Measurements from ENCODE around the gene TAF11L9. TPM values are rescaled to one million over a fixed set of nuclear protein-coding genes. Genes with fewer than 3 reads are reported as not detected.
"Not testable (repeated sequence)": the region's sequence is repeated elsewhere in the genome, so short reads cannot be mapped to it uniquely, and the experiment has no call there.

Gene TAF11L9
- total RNA-seq, 4 donors from 2014 or later, result not detected

DNA sequence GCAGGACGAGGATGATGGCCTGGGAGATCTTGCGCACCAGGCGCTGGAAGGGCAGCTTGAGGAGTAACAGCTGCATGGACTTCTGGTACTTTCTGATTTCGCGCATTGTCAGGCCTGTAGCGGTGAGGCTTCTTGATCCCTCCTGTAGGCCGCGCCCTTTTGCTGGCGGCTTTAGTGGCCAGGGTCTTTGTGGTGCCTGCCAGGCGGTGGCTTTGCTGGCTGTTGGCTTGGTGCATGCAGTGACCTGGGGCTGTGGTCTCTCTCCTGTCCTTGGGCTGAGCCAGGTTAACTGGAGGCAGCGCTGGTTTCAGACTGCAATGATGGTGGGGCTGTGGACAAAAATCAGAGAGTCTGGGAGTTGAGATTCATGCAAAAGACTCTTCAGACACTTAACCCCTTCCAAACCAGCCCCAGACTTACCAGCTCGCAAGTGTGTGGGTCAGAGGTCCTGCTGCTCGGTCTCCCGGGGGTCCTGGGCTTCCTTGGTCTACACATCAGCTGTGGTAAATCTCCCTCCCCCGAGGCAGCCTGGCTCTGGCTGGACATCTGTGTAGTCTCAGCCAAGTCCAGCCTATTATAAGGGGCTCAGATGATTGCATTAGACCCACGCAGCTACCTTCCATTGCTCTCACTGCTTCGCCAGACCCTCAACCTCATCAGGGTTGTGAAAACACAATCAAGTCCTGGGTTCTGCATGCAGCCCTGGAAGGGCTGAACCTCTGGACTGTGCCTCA, 20.8 kb upstream of the TAF11L9 start:
- ATAC-seq, result no peak
- Histone ChIP-seq H3K27me3 (no peaks in the 10 kb centered on the region), H3K36me3 (no peaks in the 10 kb centered on the region), H3K9me3 (no peaks in the 10 kb centered on the region), H3K27ac (no peak overlapping the region), H3K4me1 (no peaks in the 10 kb centered on the region), H3K4me3 (no peak overlapping the region)
- WGBS, 2 donors (ENCODE audit: low coverage in 1 of 2), result 60 to 93% methylated on average over 1 to 4 of the region's 17 CpGs
- TF ChIP-seq POLR2A (IDR thresholded peaks at IDR 0.05) (no peak), POLR2AphosphoS5 (IDR thresholded peaks at IDR 0.05) (no peak), EP300 (IDR thresholded peaks at IDR 0.05) (no peak)
- TF ChIP-seq, protein P1, sequence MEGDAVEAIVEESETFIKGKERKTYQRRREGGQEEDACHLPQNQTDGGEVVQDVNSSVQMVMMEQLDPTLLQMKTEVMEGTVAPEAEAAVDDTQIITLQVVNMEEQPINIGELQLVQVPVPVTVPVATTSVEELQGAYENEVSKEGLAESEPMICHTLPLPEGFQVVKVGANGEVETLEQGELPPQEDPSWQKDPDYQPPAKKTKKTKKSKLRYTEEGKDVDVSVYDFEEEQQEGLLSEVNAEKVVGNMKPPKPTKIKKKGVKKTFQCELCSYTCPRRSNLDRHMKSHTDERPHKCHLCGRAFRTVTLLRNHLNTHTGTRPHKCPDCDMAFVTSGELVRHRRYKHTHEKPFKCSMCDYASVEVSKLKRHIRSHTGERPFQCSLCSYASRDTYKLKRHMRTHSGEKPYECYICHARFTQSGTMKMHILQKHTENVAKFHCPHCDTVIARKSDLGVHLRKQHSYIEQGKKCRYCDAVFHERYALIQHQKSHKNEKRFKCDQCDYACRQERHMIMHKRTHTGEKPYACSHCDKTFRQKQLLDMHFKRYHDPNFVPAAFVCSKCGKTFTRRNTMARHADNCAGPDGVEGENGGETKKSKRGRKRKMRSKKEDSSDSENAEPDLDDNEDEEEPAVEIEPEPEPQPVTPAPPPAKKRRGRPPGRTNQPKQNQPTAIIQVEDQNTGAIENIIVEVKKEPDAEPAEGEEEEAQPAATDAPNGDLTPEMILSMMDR (IDR thresholded peaks at IDR 0.05), result no peak

DNA sequence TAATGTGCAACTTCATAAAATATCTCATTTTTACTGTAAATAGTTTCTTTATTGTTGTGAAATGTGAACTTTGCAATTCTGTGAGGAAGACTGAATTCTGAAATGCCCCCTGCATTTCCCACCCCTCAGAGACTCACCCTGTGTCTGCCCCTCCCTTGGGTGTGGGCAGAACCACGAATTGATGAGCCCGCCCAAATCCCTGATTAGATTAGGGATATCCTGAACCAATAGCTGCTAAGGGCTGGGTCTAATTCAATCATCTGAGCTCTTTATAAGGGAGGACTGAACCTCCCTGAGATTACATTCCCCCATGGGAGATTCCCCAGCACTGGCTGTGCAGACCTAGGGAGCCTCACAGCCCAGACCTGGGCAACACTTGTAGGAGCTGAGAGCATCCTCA, 15.9 kb upstream of the TAF11L9 start, which contains the start of gene TAF11L12:
TSS of gene TAF11L12 (plus strand) at position 301 of the 400 bp plus-strand sequence.
- no CpG with 5 or more reads among the region's 2 CpGs for WGBS, 2 donors (ENCODE audit: low coverage in 1 of 2)
- ATAC-seq, result not testable (repeated sequence)

DNA sequence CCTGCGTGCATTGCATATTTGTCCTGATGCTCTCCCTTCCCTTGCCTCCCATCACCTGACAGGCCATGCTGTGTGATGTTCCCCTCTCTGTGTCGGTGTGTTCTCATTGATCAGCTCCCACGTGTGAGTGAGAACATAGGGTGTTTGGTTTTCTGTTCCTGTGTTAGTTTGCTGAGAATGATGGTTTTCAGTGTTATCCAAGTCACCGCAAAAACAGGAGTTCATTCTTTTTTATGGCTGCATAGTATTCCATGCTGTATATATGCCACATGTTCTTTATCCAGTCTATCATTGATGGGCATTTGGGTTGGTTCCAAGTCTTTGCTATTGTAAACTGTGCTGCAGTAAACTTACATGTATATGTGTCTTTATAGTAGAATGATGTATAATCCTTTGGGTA, 13.3 kb upstream of the TAF11L9 start:
- ATAC-seq, H3K4me3 ChIP-seq: not testable (repeated sequence)
- 80 to 94% methylated on average over 1 to 4 of the region's 4 CpGs for WGBS, 2 donors (ENCODE audit: low coverage in 1 of 2)

More for the DNA sequence above, 15.9 kb upstream of the TAF11L9 start, which contains the start of gene TAF11L12:
- H3K9me3 ChIP-seq, H3K36me3 ChIP-seq, H3K27ac ChIP-seq, H3K27me3 ChIP-seq, H3K4me1 ChIP-seq, H3K4me3 ChIP-seq: not testable (repeated sequence)

DNA sequence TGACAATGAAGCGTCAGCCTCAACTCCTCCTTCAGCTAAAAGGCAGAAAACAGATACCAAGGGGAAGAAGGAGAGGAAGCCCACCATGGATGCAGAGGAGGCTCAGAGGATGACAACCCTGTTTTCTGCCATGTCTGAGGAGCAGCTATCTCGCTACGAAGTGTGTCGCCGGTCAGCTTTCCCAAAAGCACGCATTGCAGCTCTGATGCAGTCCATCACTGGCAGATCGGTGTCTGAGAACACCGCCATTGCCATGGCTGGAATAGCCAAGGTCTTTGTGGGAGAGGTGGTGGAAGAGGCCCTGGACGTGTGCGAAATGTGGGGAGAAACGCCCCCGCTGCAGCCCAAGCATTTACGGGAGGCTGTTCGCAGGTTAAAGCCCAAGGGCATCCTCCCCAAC, 10.8 kb upstream of the TAF11L9 start:
- TF ChIP-seq, protein P1 (IDR thresholded peaks at IDR 0.05), result no peak
- no peak for TF ChIP-seq POLR2A (IDR thresholded peaks at IDR 0.05)
- no peak for TF ChIP-seq POLR2AphosphoS5 (IDR thresholded peaks at IDR 0.05)
- TF ChIP-seq EP300 (IDR thresholded peaks at IDR 0.05), result no peak
- no peak for ATAC-seq

More for the DNA sequence above, 13.3 kb upstream of the TAF11L9 start:
- not testable (repeated sequence) for H3K36me3 ChIP-seq, H3K4me1 ChIP-seq, H3K27me3 ChIP-seq, H3K9me3 ChIP-seq, H3K27ac ChIP-seq

DNA sequence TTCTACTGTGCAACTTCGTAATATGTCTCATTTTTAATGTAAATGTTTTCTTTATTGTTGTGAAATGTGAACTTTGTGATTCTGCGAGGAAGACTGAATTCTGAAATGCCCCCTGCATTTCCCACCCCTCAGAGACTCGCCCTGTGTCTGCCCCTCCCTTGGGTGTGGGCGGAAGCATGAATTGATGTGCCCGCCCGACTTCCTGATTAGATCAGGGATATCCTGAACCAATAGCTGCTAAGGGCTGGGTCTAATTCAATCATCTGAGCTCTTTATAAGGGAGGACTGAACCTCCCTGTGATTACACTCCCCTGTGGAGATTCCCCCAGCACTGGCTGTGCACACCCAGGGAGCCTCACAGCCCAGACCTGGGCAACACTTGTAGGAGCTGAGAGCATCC, 9.7 kb upstream of the TAF11L9 start, which contains the start of gene TAF11L11:
TSS of gene TAF11L11 (plus strand) at position 304 of the 400 bp plus-strand sequence.
- H3K9me3 ChIP-seq, H3K4me3 ChIP-seq, H3K27me3 ChIP-seq, ATAC-seq, H3K4me1 ChIP-seq, H3K36me3 ChIP-seq, H3K27ac ChIP-seq: not testable (repeated sequence)
- WGBS, 2 donors (ENCODE audit: low coverage in 1 of 2), result 44 to 76% methylated on average over 1 to 6 of the region's 6 CpGs

More for the DNA sequence above, 10.8 kb upstream of the TAF11L9 start:
- Histone ChIP-seq H3K9me3 (no peaks in the 10 kb centered on the region), H3K4me1 (no peaks in the 10 kb centered on the region), H3K27me3 (no peaks in the 10 kb centered on the region), H3K4me3 (no peak overlapping the region), H3K36me3 (no peaks in the 10 kb centered on the region), H3K27ac (no peak overlapping the region)
- 93 to 100% methylated on average over 3 to 11 of the region's 14 CpGs for WGBS, 2 donors (ENCODE audit: low coverage in 1 of 2)

DNA sequence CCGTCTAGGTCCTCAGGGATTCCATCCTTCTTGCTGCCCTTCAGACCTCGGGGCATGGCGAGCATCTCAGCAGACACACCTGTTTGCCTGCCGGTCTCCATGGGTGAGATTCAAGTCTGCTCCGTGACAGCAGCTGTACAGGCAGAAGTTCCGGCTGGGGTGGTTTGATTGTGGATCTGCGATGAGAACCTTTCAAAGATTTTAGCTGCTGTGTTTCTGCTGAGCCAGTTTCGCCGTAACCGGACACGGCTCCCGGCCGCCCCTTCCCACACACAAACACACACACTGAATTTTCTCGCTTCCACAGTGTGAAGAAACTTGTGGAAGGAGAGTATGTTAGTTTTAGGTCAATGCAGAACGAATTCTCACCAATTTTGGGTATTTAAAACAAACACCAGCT, 3.5 kb upstream of the TAF11L9 start, which contains the start of gene TAF11L10:
TSS of gene TAF11L10 (minus strand) at position 101 of the 400 bp plus-strand sequence.
- H3K27ac ChIP-seq, ATAC-seq: not testable (repeated sequence)

DNA sequence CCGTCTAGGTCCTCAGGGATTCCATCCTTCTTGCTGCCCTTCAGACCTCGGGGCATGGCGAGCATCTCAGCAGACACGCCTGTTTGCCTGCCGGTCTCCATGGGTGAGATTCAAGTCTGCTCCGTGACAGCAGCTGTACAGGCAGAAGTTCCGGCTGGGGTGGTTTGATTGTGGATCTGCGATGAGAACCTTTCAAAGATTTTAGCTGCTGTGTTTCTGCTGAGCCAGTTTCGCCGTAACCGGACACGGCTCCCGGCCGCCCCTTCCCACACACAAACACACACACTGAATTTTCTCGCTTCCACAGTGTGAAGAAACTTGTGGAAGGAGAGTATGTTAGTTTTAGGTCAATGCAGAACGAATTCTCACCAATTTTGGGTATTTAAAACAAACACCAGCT, 3.3 kb downstream of the TAF11L9 start, which contains the start of gene TAF11L8:
TSS of gene TAF11L8 (minus strand) at position 101 of the 400 bp plus-strand sequence.
- H3K27ac ChIP-seq, H3K4me1 ChIP-seq, H3K27me3 ChIP-seq, H3K36me3 ChIP-seq, H3K9me3 ChIP-seq, H3K4me3 ChIP-seq, ATAC-seq: not testable (repeated sequence)
- WGBS, 2 donors (ENCODE audit: low coverage in 1 of 2), result no CpG with 5 or more reads among the region's 16 CpGs

More for the DNA sequence above, 3.5 kb upstream of the TAF11L9 start, which contains the start of gene TAF11L10:
- not testable (repeated sequence) for H3K9me3 ChIP-seq, H3K36me3 ChIP-seq, H3K27me3 ChIP-seq, H3K4me1 ChIP-seq, H3K4me3 ChIP-seq
- no CpG with 5 or more reads among the region's 15 CpGs for WGBS, 2 donors (ENCODE audit: low coverage in 1 of 2)

DNA sequence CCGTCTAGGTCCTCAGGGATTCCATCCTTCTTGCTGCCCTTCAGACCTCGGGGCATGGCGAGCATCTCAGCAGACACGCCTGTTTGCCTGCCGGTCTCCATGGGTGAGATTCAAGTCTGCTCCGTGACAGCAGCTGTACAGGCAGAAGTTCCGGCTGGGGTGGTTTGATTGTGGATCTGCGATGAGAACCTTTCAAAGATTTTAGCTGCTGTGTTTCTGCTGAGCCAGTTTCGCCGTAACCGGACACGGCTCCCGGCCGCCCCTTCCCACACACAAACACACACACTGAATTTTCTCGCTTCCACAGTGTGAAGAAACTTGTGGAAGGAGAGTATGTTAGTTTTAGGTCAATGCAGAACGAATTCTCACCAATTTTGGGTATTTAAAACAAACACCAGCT, 8.5 kb downstream of the TAF11L9 start, which contains the start of gene TAF11L7:
TSS of gene TAF11L7 (minus strand) at position 101 of the 400 bp plus-strand sequence.
- not testable (repeated sequence) for H3K36me3 ChIP-seq, H3K4me1 ChIP-seq, ATAC-seq, H3K9me3 ChIP-seq, H3K4me3 ChIP-seq, H3K27me3 ChIP-seq, H3K27ac ChIP-seq
- no CpG with 5 or more reads among the region's 16 CpGs for WGBS, 2 donors (ENCODE audit: low coverage in 1 of 2)

All from gastroesophageal sphincter (tissue), 4 donors.